GM19455 (cell line): ENCODE data around the gene MATN1.
"Not testable (repeated sequence)": the region's sequence is repeated elsewhere in the genome, so short reads cannot be mapped to it uniquely, and the experiment has no call there.

Experiments used
- ATAC-seq: cut with Tn5 transposase; IDR thresholded peaks from one replicate; pipeline ENCODE4 v1.9.1; 2021; ENCODE audit not compliant: unreplicated experiment

The MATN1 gene

DNA sequence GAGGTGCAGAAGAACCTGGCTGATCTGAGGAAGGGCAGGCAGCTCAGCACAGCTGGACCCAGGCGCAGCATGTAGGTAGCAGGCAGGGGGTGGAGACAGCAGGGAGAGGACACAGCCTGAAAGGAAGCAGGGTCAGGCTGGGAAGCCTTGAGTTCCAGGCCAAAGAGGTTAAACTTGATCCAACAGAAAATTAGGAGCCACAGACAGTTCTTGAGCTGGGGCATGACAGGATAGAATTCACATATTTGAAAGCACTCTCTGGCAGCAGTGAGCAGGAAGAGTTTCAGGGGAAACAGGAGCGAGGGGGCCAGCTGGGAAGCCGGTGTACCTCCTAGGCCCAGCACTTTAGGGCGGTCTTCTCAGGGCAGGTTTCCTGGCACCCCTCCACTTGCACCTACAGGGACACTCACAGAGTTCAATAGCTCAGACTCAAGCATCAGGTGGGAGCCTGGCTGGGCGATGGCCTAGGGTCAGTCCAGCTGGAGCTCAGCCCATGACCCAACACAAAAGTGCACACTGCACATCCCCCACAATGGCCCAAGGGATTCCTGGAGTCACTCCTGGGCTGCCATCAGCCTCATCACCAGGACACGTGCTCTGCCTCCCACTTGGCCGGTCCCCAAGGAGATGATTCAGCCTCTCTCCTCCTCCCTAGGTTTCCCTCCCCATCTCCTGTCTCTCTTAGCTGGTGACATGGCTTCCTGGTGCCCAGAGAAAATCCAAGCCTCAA is 22.7 kb downstream of the MATN1 start:
- ATAC-seq, result no peak

- no peak for ATAC-seq
Observed at GRCh38 chr1:30699762-30700161, 23.6 kb downstream of the MATN1 start.

GRCh38 chr1:30698401-30698981 is 24.9 kb downstream of the MATN1 start:
- no peak for ATAC-seq

DNA sequence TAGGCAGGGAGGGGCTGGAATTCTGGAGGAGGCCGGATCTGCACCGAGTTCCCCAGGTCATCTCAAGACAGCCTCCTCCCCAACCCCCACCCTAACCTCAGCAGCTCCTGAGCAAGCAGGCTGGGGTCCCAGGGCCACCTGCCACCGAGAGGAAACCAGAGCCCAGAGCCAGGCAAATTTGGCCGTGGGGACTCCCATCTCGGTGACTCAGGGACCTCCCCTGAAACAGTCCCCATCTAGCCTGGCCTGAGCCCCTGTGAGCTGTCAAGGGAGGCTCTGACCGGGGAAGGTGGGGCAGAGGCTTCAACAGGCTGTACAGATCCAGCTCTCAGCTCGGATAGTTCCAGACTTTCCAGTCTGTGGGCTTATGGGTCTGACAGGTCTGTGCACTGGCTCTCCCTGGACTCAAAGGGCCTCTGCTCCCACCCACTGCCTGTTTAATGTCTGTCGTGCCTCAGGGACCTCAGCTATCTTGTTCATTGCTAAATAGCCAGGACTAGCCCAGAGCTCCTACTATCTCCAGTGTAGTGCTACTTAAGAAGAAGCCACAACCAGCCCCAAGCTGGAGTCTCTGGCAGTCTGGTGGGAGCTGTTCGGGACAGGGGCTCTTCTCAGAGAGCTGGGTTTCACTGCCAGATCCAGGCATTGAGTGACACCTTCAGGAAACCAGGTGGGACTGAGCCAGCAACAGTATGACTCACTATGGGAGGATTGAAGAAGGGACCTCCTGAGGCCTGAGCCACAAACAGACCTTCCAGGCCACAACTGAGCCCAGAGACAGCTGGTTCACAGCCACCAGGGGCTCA is 25.6 kb downstream of the MATN1 start:
- ATAC-seq, result no peak

GRCh38 chr1:30696831-30697230 is 26.6 kb downstream of the MATN1 start:
- ATAC-seq, result no peak

DNA sequence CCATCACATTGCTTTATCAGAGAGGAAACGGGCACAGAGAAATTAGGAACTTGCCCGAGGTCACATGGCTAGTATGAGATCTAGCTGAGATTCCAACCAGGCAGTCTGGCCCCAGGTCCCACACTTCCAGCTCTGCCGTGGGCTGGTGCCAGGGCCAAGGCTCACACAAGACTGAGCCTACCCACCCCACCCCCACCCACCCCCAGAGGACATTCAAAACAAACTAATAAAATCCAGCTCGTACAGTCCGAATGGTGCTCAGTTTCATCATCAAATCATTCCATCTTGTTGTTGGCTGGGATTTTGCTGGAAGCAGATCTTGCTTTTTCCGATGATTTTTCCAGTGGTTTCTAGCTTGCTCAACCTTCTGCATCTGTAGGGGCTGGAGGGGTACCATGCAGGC is 27.9 kb downstream of the MATN1 start:
- ATAC-seq, result no peak

DNA sequence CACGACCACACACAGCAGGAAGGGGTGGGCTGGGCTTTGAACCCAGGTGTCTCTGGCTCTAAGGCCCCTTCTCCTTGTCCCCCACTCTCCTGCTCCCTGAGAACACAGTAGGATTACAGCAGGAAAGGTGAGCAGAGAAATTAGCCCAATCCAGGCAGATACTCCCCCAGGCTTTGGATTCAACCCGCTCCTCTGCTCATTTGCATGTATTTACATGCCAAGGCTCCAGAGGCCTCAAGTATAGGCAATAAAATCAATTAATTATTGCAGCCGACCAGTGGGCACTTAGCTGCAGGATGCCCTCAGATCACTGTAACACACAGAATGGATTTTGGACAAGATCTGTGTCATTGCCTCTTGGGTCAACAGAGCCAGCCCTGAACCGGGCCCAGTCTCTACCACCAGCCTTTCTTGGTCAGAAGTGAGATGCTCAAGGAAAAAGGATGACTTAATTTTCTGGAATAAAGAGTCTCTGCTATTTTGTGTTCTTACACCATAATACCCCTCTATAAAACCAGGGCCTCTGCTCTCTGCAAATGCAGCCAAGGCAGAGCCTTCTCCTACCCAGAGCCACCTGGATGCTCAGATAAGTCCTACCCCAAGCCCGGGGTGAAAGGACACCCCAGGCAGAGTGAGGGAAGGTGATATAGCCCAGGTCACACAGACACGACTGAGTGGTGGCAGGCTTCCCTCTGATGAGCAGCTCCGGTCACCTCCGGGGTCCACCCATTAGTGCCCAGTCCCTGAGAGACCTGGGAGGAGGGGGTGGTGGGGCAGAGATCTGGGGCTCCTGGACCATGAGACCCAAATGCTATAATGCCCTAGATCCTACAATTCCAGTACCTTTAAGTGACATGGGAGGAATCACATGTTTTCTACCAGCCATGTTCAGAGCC is 28.9 kb downstream of the MATN1 start:
- no peak for ATAC-seq

GRCh38 chr1:30693822-30694221 is 29.6 kb downstream of the MATN1 start:
- ATAC-seq, result no peak

DNA sequence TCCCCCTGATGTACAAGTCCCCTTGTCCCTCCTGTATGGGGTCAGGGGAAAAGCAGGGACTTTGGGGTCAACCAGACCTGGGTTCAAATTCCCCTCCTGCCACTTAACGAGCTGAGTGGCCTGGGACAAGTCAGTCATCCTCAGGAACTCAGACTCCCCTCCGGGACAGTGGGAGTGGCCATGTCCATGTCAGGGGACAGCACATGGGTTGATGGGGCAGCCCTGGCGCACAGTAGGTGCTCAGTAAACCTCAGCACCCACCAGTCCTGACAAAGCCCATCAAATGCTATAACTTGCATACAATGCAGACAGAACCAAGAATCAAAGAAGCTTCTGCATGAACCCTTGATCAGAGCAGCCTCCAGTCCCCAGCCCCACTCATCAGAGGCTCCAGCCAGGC is 30.0 kb downstream of the MATN1 start:
- no peak for ATAC-seq

- no peak for ATAC-seq
Observed at GRCh38 chr1:30692948-30693301, 30.5 kb downstream of the MATN1 start.

DNA sequence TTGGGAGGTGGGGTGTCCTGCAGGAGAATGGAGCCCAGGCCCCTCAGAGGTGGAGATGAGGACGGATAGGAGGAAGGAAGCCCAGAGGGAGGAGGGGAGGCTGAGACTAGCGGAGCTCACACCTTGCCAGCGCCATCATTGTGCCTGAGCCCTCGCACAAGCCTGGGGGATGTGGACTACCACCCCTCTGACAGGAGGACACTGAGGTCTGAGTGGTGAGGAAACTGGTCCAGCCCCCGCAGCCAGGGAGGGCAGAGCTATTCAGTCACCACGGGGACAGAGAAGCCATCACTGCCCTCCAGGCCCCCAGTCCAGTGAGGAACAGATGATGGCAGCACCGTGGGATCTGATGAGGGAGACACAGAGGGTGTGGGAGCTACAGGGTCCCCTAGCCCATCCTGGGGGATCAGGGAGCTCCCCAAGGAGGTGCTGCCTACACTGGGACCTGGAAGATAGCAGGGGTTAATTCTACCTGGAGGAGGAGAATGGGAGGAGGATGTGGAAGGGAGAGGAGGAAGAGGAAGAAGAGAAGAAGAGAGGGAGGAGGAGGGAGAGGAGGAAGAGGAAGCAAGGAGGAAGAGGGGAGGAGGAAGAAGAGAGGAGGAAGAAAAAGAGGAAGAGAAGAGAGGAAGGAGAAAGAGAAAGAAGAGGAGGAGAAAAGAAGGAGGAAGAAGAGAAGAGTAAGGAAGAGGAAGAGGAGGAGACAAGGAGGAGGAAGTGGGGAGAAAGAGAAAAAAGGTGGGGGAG is 31.0 kb downstream of the MATN1 start:
- ATAC-seq, result no peak

GRCh38 chr1:30691480-30691879 is 31.9 kb downstream of the MATN1 start:
- ATAC-seq, result no peak

DNA sequence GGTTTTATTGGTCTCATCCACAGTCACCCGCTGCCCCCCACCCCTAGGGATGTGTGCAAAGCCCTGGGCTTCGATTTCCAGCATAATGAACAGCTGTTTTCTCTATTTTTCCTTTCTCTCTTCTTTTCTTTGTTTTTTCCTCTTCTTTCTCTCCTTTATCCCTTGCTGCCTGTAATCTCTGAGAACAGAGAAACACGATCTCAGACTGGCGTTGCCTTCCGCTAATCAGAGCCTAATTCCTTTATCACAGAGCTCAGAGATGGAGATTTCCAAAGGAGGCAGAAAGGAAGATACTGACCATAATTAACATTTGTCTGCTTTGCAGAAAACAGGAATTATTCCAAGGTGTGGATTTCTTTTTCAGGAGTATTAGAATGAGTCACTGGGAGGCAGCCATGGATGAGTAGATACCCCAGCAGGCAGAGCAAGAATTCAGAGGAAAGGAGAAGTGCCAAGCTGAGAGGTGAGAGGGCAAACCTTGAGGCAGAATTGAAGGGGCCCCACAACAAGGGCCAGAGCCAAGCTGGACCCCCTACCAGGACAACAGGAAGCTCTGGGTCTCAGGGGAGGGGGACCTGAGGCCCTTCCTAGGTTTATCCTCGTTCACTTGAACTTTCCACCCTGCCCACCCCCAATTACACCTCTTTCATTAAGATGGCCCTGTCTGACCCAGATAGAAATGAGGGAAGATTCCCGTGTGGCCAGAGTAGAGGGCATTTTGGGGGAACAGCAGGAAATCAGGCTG is 33.3 kb downstream of the MATN1 start:
- ATAC-seq, result no peak

- ATAC-seq, result no peak
Observed at GRCh38 chr1:30688920-30689794, 34.2 kb downstream of the MATN1 start.

DNA sequence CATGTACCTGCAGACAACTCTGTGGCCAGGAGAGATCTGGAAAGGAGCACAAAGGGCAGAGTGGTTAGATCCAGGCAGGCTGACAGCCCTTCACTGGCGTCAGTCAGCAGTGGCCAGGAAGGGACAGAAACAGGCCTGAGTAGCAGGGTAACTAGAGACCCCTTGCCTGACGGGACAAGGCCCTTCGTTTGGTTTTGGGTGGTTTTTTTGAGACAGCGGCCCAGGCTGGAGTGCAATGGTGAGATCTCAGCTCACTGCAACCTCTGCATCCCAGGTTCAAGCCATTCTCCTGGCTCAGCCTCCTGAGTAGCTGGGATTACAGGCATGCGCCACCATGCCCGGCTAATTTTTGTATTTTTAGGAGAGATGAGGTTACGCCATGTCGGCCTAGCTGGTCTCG is 34.9 kb downstream of the MATN1 start:
- not testable (repeated sequence) for ATAC-seq

GRCh38 chr1:30687886-30688285 is 35.5 kb downstream of the MATN1 start:
- ATAC-seq, result no peak

DNA sequence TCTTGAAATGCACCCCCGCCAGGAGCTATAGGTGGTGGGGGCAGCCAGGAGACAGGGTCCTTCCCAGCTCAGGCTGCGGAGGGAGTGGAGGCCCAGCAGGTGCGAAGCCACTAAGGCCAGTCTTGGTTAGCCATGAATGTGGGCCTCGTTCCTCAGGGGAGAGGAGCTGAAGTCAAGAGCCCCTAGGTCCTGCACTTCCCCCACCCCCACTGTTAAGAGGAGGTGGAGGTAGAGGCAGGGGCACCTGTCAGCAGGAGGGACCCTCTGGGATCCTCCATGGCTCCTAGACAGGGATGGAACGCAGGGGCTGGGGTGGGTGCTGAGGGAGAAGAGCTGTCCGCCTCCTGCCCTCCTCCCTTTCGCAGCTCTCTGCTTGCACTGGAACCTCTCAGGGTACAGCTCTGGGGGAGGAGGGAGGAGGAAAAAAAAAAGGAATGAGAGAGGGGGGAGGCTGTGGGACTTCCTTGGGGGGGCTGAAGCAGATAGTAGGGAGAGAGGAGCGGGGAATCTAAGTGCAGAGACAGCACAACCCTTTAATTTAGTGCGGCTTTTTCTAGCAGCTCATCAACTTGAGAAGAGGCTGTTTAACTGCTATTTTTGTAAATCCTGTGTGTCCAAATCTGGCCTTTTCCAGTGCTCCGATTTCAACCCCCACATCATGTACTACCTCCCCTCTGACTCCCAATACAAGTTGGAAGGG is 37.0 kb downstream of the MATN1 start:
- no peak for ATAC-seq

DNA sequence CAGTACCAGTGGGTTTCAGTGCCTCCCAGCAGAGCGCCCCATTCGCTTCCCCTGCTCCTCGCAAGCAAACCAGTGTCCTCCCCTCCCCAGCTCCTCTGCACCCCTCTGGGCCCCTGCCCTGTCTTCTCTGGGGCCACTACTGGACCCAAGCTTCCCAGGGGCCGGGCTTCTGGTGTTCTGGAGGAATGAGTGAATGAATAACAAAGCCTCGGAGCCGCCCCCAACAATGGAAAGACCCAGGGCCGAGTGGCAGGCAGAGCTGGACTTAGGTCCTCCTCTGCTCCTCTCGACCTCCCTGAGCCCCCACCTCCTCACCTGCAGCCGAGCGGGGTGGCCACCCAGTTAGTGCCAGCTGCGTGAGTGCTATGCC is 37.6 kb downstream of the MATN1 start:
- no peak for ATAC-seq
